Smooth muscle cell of the brain vasculature (primary cell): ENCODE data around the gene CCDC88C.
"Not testable (repeated sequence)": the region's sequence is repeated elsewhere in the genome, so short reads cannot be mapped to it uniquely, and the experiment has no call there.

ENCODE experiments used
- DNase-seq: peaks from one replicate; pipeline ENCODE4 v3.0.0-alpha.2; 2012; ENCODE audit warnings: low read depth, low spot score

Gene CCDC88C

GRCh38 chr14:91250912-91251311 lies 166.7 kb downstream of the CCDC88C start:
- no peak for DNase-seq

- DNase-seq, result no peak
Observed at GRCh38 chr14:91249841-91250616, 167.6 kb downstream of the CCDC88C start.

- no peak for DNase-seq
Observed at GRCh38 chr14:91246051-91246852, 171.4 kb downstream of the CCDC88C start.

- DNase-seq, result not testable (repeated sequence)
Observed at GRCh38 chr14:91245616-91246015, 172.0 kb downstream of the CCDC88C start.

- no peak for DNase-seq
Observed at GRCh38 chr14:91245029-91245428, 172.6 kb downstream of the CCDC88C start.

GRCh38 chr14:91244501-91244901 lies 173.1 kb downstream of the CCDC88C start, which contains the start of gene GPR68:
Gene GPR68 (minus strand): TSS chr14:91244704. CDS start chr14:91235050, 9,654 bp downstream.
- peak; percentile 17 for DNase-seq

GRCh38 chr14:91243074-91243471 lies 174.5 kb downstream of the CCDC88C start:
- no peak for DNase-seq

GRCh38 chr14:91242635-91243034 lies 175.0 kb downstream of the CCDC88C start:
- no peak for DNase-seq

GRCh38 chr14:91241863-91242262 lies 175.8 kb downstream of the CCDC88C start:
- no peak for DNase-seq

- DNase-seq, result no peak
Observed at GRCh38 chr14:91238661-91239060, 179.0 kb downstream of the CCDC88C start.

- no peak for DNase-seq
Observed at GRCh38 chr14:91238085-91238484, 179.5 kb downstream of the CCDC88C start.

- no peak for DNase-seq
Observed at GRCh38 chr14:91237219-91237618, 180.4 kb downstream of the CCDC88C start.

GRCh38 chr14:91235841-91236240 lies 181.8 kb downstream of the CCDC88C start:
- no peak for DNase-seq

- no peak for DNase-seq
Observed at GRCh38 chr14:91234791-91235114, 182.9 kb downstream of the CCDC88C start.

- DNase-seq, result no peak
Observed at GRCh38 chr14:91233936-91234790, 183.5 kb downstream of the CCDC88C start.

GRCh38 chr14:91232603-91233002 lies 185.0 kb downstream of the CCDC88C start:
- DNase-seq, result no peak

- DNase-seq, result no peak
Observed at GRCh38 chr14:91232052-91232451, 185.6 kb downstream of the CCDC88C start.

- no peak for DNase-seq
Observed at GRCh38 chr14:91231446-91231845, 186.2 kb downstream of the CCDC88C start.

- DNase-seq, result no peak
Observed at GRCh38 chr14:91230397-91231035, 187.1 kb downstream of the CCDC88C start.

- no peak for DNase-seq
Observed at GRCh38 chr14:91229743-91230200, 187.8 kb downstream of the CCDC88C start.

- no peak for DNase-seq
Observed at GRCh38 chr14:91229005-91229382, 188.6 kb downstream of the CCDC88C start.
